SH-SY5Y (cell line): ENCODE measurements around the gene CLIC6.

ENCODE experiments used
- GATA2 ChIP-seq: IDR thresholded peaks from 2 replicates; pipeline ENCODE4 v1.6.1; 2011; ENCODE audit warnings: mild to moderate bottlenecking, low read depth, low read length
- GATA3 ChIP-seq: IDR thresholded peaks from 2 replicates; pipeline ENCODE4 v1.6.1; 2011; ENCODE audit warnings: low read depth, mild to moderate bottlenecking, low read length, moderate library complexity

Gene CLIC6

GRCh38 chr21:34674468-34674867 is 5.7 kb downstream of the CLIC6 start:
- TF ChIP-seq GATA3 (no peak), GATA2 (no peak)

GRCh38 chr21:34675871-34676270 is 7.1 kb downstream of the CLIC6 start:
- TF ChIP-seq GATA2: no peak
- TF ChIP-seq GATA3: no peak

DNA sequence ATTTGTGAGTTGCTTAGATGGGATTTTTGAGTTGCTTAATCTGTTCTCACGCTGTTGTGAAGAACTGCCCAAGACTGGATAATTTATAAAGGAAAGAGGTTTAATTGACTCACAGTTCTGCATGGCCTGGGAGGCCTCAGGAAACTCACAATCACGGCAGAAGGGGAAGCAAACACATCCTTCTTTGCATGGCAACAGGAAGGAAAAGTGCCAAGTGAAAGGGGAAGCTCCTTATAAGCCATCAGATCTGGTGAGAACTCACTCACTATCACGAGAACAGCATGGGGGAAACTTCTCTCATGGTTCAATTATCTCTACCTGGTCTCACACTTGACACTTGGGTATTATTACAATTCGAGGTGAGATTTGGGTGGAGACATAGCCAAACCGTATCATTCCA is 10.3 kb downstream of the CLIC6 start:
- TF ChIP-seq GATA2 (no peak), GATA3 (no peak)

GRCh38 chr21:34684174-34684876 is 15.5 kb downstream of the CLIC6 start:
- TF ChIP-seq GATA3 (no peak), GATA2 (no peak)

- no peak for TF ChIP-seq GATA2
- TF ChIP-seq GATA3: no peak
These were observed 18.3 kb downstream of the CLIC6 start for GRCh38 chr21:34687065-34687464.

DNA sequence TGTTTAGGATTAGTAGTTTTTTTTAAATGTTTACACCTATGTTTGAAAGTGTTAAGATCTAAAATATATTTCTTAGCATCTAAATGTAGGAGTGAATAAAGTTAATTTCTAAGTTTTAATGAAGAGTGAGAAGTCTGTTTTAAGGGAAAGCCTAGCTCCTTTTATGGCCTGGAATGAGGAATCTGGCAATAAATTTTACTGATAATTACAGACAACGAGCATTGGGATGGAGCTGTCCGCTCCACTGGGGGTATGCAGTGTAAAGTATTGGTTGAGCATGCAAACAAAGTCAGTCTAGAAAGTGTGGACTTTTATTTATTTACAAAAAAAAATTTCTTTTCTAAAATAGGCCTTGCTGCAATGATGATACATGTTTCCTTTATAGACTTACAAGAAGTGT is 19.0 kb downstream of the CLIC6 start:
- TF ChIP-seq GATA3 (no peak), GATA2 (no peak)

DNA sequence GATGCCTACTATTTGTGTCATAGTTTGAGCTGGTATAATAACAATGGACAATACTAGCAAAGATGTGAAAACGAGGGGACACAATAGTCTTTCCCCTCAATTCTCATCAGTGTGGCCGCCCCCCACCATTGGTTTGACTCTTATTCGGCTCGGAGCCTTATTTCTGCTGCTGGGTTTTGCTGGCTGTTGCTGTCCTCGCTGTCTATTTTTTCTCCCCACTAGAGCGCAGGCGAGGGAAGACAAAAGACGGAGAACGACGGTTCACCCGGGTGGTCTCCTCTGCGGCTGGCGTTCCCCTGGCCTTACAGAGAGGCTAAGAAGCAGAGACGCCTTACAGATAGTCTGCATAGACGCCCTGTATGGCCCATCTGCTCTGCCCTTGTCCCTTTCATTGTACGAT is 19.4 kb downstream of the CLIC6 start:
- TF ChIP-seq GATA2 (no peak), GATA3 (no peak)

DNA sequence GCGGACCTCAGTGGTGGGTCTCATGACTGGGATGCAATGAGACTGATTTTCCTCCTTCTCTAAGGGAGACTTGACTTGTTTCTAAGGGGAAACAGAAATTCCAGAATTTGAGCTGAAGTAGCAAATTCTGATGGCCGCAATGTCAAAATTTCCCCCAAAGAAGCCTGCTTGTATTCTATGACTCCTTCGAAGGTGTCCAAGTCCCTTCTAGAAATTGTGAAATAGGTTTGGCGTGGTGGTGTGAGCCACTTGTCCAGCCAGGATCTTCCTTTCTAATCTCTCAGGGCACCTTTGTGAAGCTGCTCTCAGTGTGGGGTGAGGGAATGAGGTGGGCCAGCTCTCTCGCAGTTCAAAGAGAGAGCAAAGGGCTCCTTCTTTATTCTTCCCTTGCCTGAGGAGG is 19.9 kb downstream of the CLIC6 start:
- TF ChIP-seq GATA2 (no peak), GATA3 (no peak)

DNA sequence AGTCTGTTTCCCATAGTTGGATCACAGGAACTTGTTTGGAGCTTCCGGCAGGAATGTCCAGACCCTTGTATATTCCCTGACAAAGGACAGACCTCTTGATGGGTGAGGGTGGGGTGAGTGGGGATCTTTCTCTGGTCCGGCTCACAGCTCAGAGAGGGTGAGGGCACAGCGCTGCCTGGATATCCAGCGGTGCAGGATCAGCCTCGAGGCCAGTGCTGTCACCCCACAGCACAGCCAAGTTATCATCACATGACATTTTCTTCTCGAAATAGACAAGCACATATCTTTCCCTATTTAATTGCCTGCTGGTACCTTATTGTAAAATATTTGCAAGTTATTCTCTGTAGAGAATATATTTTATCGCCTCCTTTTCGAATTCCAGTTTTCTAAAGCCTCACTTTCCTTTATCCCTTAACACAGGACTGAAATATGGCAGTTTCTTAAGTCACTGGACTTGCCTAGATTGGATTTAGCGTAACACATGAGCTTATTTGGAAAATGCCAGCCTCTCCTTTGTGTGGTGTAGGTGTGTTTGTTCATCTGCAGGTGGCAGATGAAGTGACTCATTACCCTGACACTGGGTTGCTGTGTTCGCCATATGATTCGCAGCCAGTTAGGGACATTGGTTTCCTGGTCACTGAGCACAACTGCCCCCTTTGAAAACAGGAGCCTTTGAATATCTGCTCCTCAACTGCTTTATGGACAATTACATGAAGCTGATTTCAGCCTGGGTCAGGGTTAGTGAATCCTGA is 21.4 kb downstream of the CLIC6 start:
- TF ChIP-seq GATA3 (no peak), GATA2 (no peak)

GRCh38 chr21:34690793-34691175 is 22.0 kb downstream of the CLIC6 start:
- TF ChIP-seq GATA2 (no peak), GATA3 (no peak)

- TF ChIP-seq GATA3 (no peak), GATA2 (no peak)
These were observed 22.7 kb downstream of the CLIC6 start for GRCh38 chr21:34691390-34692032.

DNA sequence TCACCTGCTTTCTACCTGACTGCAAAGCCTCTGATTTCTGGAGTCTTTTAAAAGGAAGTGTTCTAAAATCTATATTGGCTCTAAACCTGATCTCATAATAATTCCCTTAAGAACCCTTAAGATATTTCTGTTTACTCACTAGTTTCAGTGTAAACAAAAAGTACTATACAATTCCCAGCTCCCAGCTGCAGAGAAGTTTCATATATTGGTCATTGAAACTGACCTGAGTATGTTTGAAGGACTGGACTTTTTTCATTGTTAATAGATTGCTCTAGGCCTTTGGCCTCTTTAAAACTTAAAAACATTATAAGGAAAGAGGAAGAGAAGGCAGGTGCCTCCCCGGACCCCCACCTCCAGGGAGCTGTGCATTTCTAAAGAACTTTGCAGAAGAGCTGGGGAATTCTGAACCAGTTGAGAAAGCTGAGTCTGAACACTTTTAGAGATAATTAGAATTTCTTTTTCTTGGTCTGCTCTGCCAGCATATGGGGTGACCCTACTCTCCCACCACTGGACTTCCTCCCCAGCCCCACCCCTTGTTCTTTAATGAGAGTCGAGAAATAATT is 23.7 kb downstream of the CLIC6 start:
- TF ChIP-seq GATA2: no peak
- no peak for TF ChIP-seq GATA3

- no peak for TF ChIP-seq GATA2
- no peak for TF ChIP-seq GATA3
These were observed 24.5 kb downstream of the CLIC6 start for GRCh38 chr21:34693192-34693810.

DNA sequence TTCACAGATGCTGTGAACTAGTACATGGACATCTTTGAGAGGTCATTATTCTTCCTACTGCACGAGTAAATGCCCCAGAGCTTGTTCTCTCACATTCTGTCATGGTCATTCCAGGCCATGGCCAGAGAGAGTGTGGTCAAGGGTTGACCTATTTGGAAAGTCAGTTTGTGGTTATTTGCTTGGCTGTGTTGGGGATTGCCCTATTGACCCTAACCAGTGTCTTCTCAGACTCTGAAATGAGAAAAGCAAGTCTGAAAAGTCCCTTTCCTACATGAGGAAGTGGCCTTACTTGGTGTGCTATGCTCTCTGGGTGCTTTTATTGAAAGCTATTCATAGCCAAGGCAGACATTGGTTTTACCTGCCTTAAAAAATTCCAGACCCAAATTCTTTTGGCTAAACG is 26.6 kb downstream of the CLIC6 start:
- TF ChIP-seq GATA3 (no peak), GATA2 (no peak)

GRCh38 chr21:34696121-34696520 is 27.3 kb downstream of the CLIC6 start:
- no peak for TF ChIP-seq GATA3
- TF ChIP-seq GATA2: no peak
